Amniotic epithelial cell (primary cell): ENCODE data around the gene ARSA.
"Not testable (repeated sequence)": the region's sequence is repeated elsewhere in the genome, so short reads cannot be mapped to it uniquely, and the experiment has no call there.

Experiments used
- DNase-seq: peaks from one replicate; pipeline ENCODE4 v3.0.0-alpha.2; 2010; ENCODE audit warnings: low read depth

Gene ARSA

DNA sequence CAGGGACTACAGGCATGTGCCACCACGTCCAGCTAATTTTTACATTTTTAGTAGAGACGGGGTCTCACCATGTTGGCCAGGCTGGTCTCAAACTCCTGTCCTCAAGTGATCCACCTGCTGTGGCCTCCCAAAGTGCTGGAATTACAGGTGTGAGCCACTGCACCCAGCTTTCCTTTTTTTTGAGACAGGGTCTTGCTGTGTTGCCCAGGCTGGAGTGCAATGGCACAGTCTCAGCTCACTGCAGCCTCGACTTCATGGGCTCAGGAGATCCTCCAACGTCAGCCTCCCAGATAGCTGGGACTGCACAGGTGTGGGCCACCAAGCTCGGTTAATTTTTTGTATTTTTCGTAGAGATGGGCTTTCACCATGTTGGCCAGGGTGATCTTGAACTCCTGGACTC is 26.7 kb upstream of the ARSA start:
- DNase-seq, result not testable (repeated sequence)

- no peak for DNase-seq
Measured at GRCh38 chr22:50653256-50653655, 25.3 kb upstream of the ARSA start.

DNA sequence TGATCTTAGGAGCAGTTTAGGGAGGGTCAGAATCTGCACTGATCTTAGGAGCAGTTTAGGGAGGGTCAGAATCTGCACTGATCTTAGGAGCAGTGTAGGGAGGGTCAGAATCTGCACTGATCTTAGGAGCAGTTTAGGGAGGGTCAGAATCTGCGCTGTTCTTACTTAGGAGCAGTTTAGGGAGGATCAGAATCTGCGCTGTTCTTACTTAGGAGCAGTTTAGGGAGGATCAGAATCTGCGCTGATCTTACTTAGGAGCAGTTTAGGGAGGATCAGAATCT is 15.8 kb upstream of the ARSA start:
- not testable (repeated sequence) for DNase-seq

GRCh38 chr22:50643021-50643820 is 15.3 kb upstream of the ARSA start:
- DNase-seq, result not testable (repeated sequence)

DNA sequence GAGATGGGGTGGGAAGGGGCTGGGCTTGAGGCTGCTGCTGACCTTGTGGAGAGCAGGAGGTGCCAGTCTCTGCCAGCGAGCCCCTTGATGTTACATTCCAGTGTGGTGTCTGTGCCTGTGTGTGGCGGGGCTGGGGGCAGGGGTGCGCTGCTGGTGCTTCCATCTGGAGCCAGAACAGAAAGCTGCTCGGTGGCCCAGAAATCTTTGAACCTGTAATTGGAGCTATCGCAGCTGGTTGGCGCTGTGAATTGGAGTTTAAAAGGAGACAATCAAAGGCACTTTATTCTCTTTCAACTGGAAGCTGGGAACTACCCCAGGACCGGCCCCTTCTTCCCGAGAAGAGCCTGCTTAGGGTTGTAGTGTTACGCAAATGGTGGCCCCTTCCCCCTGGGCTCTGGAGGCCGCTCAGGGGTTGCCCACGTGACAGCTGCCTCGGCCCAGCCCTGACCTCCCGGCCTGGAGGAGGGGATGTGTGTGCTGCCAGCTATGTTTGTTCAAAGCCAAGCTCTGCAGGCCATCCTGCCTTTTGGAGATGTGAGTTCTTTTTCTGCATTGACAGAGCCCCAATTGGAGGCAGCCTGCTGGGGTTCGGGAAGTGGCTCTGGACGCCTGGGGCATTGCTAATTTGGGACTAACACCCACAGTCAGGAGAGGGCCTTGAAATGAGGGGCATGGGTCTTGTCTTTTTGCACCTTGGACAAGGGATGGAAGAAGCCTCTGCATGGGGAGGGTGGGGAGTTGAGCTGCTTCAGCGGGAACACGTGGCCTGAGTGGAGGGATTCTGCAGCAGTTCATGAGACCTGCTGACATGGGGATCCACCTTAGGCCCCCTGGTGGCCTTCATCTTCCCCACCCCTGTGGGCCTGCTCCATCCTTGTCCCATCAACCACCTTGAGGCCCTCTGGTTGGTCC is 14.0 kb upstream of the ARSA start:
- DNase-seq, result peak; percentile 70

- DNase-seq, result peak; percentile 12
Measured at GRCh38 chr22:50640857-50641647, 13.1 kb upstream of the ARSA start.

GRCh38 chr22:50640296-50640695 is 12.3 kb upstream of the ARSA start:
- DNase-seq, result not testable (repeated sequence)

GRCh38 chr22:50635591-50635990 is 7.6 kb upstream of the ARSA start:
- no peak for DNase-seq

GRCh38 chr22:50633771-50634170 is 5.8 kb upstream of the ARSA start:
- DNase-seq, result no peak

- DNase-seq, result no peak
Measured at GRCh38 chr22:50633086-50633485, 5.1 kb upstream of the ARSA start.

DNA sequence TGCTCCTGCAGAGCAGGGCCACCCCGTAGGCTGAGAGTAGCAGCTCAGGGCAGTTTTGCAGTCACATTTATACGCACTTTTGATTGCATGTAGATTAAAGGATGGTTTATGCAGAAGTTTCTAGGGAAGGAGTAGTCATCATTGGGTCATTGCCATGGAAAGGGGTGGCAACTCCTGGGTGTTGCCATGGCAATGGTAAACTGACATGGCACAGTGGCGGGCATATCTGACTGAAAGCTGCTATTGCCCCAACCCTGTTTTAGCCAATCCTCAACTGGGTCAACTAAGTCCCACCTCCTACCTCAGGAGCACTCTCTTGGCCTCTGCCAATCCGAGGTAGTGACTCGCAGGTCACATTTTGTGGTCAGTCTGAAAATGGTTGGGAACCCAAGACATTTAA is 2.4 kb upstream of the ARSA start:
- peak; percentile 38 for DNase-seq

GRCh38 chr22:50628543-50629134 is 687 bp upstream of the ARSA start:
- DNase-seq, result peak; percentile 7

- DNase-seq, result no peak
Measured at GRCh38 chr22:50626850-50627641, 906 bp downstream of the ARSA start.

- DNase-seq, result no peak
Measured at GRCh38 chr22:50626314-50626849, 1.6 kb downstream of the ARSA start.

- DNase-seq, result no peak
Measured at GRCh38 chr22:50625568-50626313, 2.2 kb downstream of the ARSA start.

- no peak for DNase-seq
Measured at GRCh38 chr22:50625131-50625567, 2.8 kb downstream of the ARSA start.

DNA sequence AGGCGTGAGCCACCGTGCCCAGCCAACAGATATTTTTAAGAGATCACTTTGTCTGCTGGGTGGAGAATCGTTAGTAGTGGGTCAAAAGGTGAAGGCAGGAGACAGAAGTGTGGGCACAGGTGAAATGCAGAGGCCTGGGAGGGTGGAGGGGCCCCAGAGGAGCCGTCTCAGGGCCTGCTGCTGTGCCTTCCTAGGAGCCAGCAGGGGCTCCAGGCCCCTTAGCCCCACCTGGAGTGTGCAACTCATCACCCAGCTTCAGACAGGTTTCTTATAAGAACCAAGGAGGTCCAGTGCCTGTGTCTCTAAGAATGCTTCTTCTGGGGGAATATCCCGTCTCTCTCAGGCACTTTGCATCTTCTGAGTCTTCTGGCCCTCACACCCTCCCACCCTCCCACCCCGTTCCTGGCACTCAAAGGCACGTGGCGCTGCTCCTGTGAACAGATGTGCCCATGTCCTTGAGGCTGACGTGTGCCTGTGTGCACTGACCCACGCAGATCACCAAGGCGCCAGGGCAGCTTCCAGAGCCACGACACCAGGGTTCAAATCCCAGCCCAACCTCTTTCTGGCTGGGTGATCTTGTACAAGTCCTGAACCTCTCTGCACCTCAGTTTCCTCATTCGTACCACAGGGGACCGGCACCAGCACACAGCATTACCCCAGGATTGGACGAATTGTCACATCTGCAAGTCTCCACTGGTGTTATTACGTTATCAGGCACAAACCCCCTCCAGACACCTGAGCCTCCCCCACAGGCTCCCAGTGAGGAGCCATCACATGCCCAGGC is 3.4 kb downstream of the ARSA start:
- DNase-seq, result no peak

DNA sequence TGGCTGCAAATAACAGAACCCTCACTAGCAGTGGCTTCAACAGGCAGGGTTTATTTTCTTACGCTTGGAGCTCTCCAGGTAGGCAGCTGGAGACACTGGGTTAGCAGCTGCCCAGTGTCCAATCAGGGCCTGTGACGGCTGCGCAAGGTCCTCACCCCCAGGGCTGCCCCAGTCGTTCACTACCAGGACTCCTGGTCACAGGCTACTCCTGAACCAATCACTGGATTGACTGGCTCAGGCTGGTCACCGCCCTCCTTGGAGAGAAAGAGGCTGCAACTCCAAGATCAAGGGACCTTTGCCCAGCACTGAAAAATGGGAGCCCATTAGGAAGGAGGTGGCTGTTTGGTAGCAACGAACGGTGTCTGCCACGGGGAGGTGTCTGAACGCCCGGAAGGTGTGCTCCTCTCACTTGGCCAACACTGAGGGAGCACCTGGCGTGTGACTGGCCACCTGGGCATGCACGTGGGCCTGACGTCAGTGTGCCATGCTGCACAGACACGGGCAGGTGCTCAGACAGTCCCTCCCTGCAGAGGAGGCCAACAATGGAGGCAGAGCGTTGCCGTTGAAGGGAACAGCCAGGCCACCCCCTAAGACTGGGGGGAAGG is 5.1 kb downstream of the ARSA start:
- no peak for DNase-seq
